ENCODE measurements around the gene MARCHF10. TPM values are rescaled to one million over a fixed set of nuclear protein-coding genes. Genes with fewer than 3 reads are reported as not detected.

The MARCHF10 gene
- total and polyA plus RNA-seq, 2 donors (not counting 3 experiments of a cell fraction or from before 2014, with no cell fraction given): 0.11 TPM; not detected in 1

DNA sequence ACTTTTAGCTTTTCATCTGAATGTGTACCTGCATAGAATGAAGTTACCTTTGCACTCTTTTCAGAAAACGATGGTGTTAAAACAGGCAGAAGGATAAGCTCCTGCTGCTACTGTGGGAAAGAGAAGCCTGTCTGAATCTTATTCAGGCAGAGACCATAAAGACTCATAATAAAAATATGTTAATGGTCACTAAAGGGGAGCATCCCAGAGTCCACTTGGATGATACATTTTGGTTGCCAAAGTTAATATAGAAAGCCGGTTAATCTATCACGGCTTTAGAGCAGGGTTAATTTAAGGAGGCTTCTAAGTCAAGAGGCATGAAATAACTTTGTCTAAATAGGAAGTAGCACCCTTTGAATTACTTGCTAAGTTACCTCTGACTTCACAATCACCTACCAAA is 2.9 kb downstream of the MARCHF10 start:
- H3K4me1 ChIP-seq (ENCODE audit: control insufficient read depth, extremely low read depth, insufficient read depth, low read length): no peaks in the 10 kb centered on the region
- no peak overlapping the region for H3K9ac ChIP-seq (replicated peaks; ENCODE audit: extremely low read depth, insufficient read depth, low read length)
- no peak overlapping the region for H2AFZ ChIP-seq (ENCODE audit: low read depth, low read length)
- intact Hi-C loops (cut with micrococcal nuclease) (no loop called here), dilution Hi-C loops (cut with MboI; ENCODE audit: extremely low pct_ligation_motif_present, low sequenced_read_pairs) (no loop called here)
- H3K79me2 ChIP-seq (ENCODE audit: control insufficient read depth, insufficient read depth, low read length): no peaks in the 10 kb centered on the region
- ChIA-PET CTCF (interaction anchor here (1.1 kb wide), 1 partner anchor 10 kb away, joined by 4 read pairs; no protein-coding TSS in a partner anchor), POLR2A (no interaction called here)
- H3K4me3 ChIP-seq (replicated peaks in 1 of 3; ENCODE audit: insufficient read depth in 1 of 3, low read depth in 1 of 3, low read length in 3 of 3): no peak overlapping the region
- no peaks in the 10 kb centered on the region for H4K20me1 ChIP-seq (replicated peaks; ENCODE audit: control insufficient read depth, extremely low read depth, insufficient read depth, low read length)
- FAIRE-seq: no peak
- TF ChIP-seq JUN (IDR thresholded peaks at IDR 0.05; ENCODE audit: borderline replicate concordance, insufficient read depth, insufficient read length, low read depth) (no peak), CTCF (IDR thresholded peaks at IDR 0.05; ENCODE audit: extremely low read depth in 1 of 2, insufficient read depth in 1 of 2, low read depth in 1 of 2, low read length in 2 of 2) (no peak), MAX (IDR thresholded peaks at IDR 0.05; ENCODE audit: insufficient read depth, insufficient read length) (no peak), POLR2A (IDR thresholded peaks at IDR 0.05; ENCODE audit: low read depth, low read length) (no peak), GATA2 (IDR thresholded peaks at IDR 0.05; ENCODE audit: insufficient read depth, insufficient read length, low read depth, low read length) (no peak), EZH2 (IDR thresholded peaks at IDR 0.05; ENCODE audit: borderline replicate concordance, low read depth, low read length, severe bottlenecking) (no peak), POLR2AphosphoS5 (IDR thresholded peaks at IDR 0.05; ENCODE audit: insufficient read depth, low read depth, low read length) (no peak), MYC (IDR thresholded peaks at IDR 0.05; ENCODE audit: low read depth, low read length) (no peak), FOS (IDR thresholded peaks at IDR 0.05; ENCODE audit: borderline replicate concordance, insufficient read depth, low read length) (no peak)
- H3K27me3 ChIP-seq (ENCODE audit: control insufficient read depth in 2 of 2, insufficient read depth in 2 of 2, low read length in 2 of 2): no peaks in the 10 kb centered on the region
- BruUV-seq (replicated peaks): no TSS peak
- no peak overlapping the region for H3K4me2 ChIP-seq (ENCODE audit: insufficient read depth, low read length)
- no peaks in the 10 kb centered on the region for H3K9me1 ChIP-seq (replicated peaks; ENCODE audit: control insufficient read depth, extremely low read depth, insufficient read depth, low read length)
- H3K36me3 ChIP-seq (ENCODE audit: control insufficient read depth in 2 of 2, extremely low read depth in 1 of 2, insufficient read depth in 2 of 2, low read length in 2 of 2): no peaks in the 10 kb centered on the region
- no peaks in the 10 kb centered on the region for H3K9me3 ChIP-seq (replicated peaks; ENCODE audit: control insufficient read depth, insufficient read depth, low read length)
- no peak overlapping the region for H3K27ac ChIP-seq (ENCODE audit: insufficient read depth, low read depth, low read length)
- DNase-seq (ENCODE audit: low read depth, low spot score): no peak
